Measurements from ENCODE around the gene PTPRK.

PTPRK gene

GRCh38 chr6:127945434-127946097, 574.8 kb downstream of the PTPRK start:
- H3K4me2 ChIP-seq (ENCODE audit: low read length), result no peak overlapping the region
- no peaks in the 10 kb centered on the region for H3K36me3 ChIP-seq (ENCODE audit: control insufficient read depth, insufficient read depth, low read length)
- no peak overlapping the region for H3K9ac ChIP-seq
- no peak overlapping the region for H2AFZ ChIP-seq
- no peaks in the 10 kb centered on the region for H3K4me1 ChIP-seq
- H3K4me3 ChIP-seq (ENCODE audit: low read depth, low read length), result no peak overlapping the region
- no peak for TF ChIP-seq CTCF (IDR thresholded peaks at IDR 0.05)
- no peaks in the 10 kb centered on the region for H3K79me2 ChIP-seq
- no peak overlapping the region for H3K27ac ChIP-seq
- H3K27me3 ChIP-seq (ENCODE audit: control insufficient read depth, insufficient read depth, low read length), result no peaks in the 10 kb centered on the region
- H3K9me3 ChIP-seq (ENCODE audit: control insufficient read depth, low read length), result no peaks in the 10 kb centered on the region

GRCh38 chr6:127941228-127941627, 579.2 kb downstream of the PTPRK start:
- H3K4me1 ChIP-seq, result no peaks in the 10 kb centered on the region
- no peak for TF ChIP-seq CTCF (IDR thresholded peaks at IDR 0.05)
- H3K36me3 ChIP-seq (ENCODE audit: control insufficient read depth, insufficient read depth, low read length), result no peaks in the 10 kb centered on the region
- H3K27ac ChIP-seq, result no peak overlapping the region
- no peak overlapping the region for H3K4me3 ChIP-seq (ENCODE audit: low read depth, low read length)
- H3K27me3 ChIP-seq (ENCODE audit: control insufficient read depth, insufficient read depth, low read length), result no peaks in the 10 kb centered on the region
- no peak overlapping the region for H3K9ac ChIP-seq
- no peak overlapping the region for H2AFZ ChIP-seq
- H3K79me2 ChIP-seq, result no peaks in the 10 kb centered on the region
- peak overlapping the region; percentile 45 for H3K4me2 ChIP-seq (ENCODE audit: low read length)
- no peaks in the 10 kb centered on the region for H3K9me3 ChIP-seq (ENCODE audit: control insufficient read depth, low read length)

GRCh38 chr6:127939442-127940066, 580.8 kb downstream of the PTPRK start:
- H3K4me2 ChIP-seq (ENCODE audit: low read length), result no peak overlapping the region
- no peaks in the 10 kb centered on the region for H3K27me3 ChIP-seq (ENCODE audit: control insufficient read depth, insufficient read depth, low read length)
- no peak overlapping the region for H3K4me3 ChIP-seq (ENCODE audit: low read depth, low read length)
- no peaks in the 10 kb centered on the region for H3K4me1 ChIP-seq
- H2AFZ ChIP-seq, result peak overlapping the region; percentile 40
- H3K9ac ChIP-seq, result no peak overlapping the region
- no peaks in the 10 kb centered on the region for H3K79me2 ChIP-seq
- H3K36me3 ChIP-seq (ENCODE audit: control insufficient read depth, insufficient read depth, low read length), result no peaks in the 10 kb centered on the region
- H3K9me3 ChIP-seq (ENCODE audit: control insufficient read depth, low read length), result no peaks in the 10 kb centered on the region
- no peak for TF ChIP-seq CTCF (IDR thresholded peaks at IDR 0.05)
- no peak overlapping the region for H3K27ac ChIP-seq

- no peaks in the 10 kb centered on the region for H3K4me1 ChIP-seq
- H3K27me3 ChIP-seq (ENCODE audit: control insufficient read depth, insufficient read depth, low read length), result no peaks in the 10 kb centered on the region
Measured at GRCh38 chr6:127938701-127939100, 581.7 kb downstream of the PTPRK start.

More at GRCh38 chr6:127938701-127939100, 581.7 kb downstream of the PTPRK start:
- Histone ChIP-seq H3K4me2 (ENCODE audit: low read length) (no peak overlapping the region), H3K9ac (no peak overlapping the region), H2AFZ (no peak overlapping the region), H3K79me2 (no peaks in the 10 kb centered on the region), H3K36me3 (ENCODE audit: control insufficient read depth, insufficient read depth, low read length) (no peaks in the 10 kb centered on the region), H3K27ac (no peak overlapping the region), H3K9me3 (ENCODE audit: control insufficient read depth, low read length) (no peaks in the 10 kb centered on the region), H3K4me3 (ENCODE audit: low read depth, low read length) (no peak overlapping the region)
- no peak for TF ChIP-seq CTCF (IDR thresholded peaks at IDR 0.05)

All from parathyroid adenoma (tissue), 2 donors.